H1 (cell line): ENCODE data around the gene MBD4. TPM values are rescaled to one million over a fixed set of nuclear protein-coding genes. Genes with fewer than 3 reads are reported as not detected.

Experiments
- CTCF ChIA-PET: fragments of 300-600 bp; sonication (Branson Sonifier 250); formaldehyde crosslinking; loops from one replicate; lab custom pipeline; 2021; ENCODE audit not compliant: partially characterized antibody; lab: Charles Lee
- POLR2A ChIA-PET: fragments of 300-600 bp; sonication (Branson Sonifier 250); formaldehyde crosslinking; loops from one replicate; lab custom pipeline; 2021; ENCODE audit warnings: inconsistent platforms; ENCODE audit not compliant: partially characterized antibody; lab: Charles Lee
- DNase-seq, 2 experiments: peaks; one replicate each; pipeline versions ENCODE4 v3.0.0 to v3.0.0-alpha.2; 2010 to 2022; ENCODE audit warnings: low spot score in 2 of 2, low read depth in 1 of 2, mixed read lengths in 1 of 2
- FAIRE-seq: peaks from 2 replicates; lab custom pipeline; 2011; peaks lifted over from hg19 to GRCh38; lab: Jason Lieb, UNC
- H2AFZ ChIP-seq: 2 replicates; pipeline ENCODE4 v1.8.1; 2012; ENCODE audit warnings: low read length, inconsistent platforms
- H2AK5ac ChIP-seq: 2 replicates; pipeline ENCODE4 v1.6.1; 2013; ENCODE audit warnings: low read depth, low read length
- H2BK120ac ChIP-seq: replicated peaks from 2 replicates; pipeline ENCODE3; 2013; ENCODE audit warnings: low read depth, low read length, inconsistent platforms
- H2BK12ac ChIP-seq: 2 replicates; pipeline ENCODE4 v1.6.1; 2013; ENCODE audit warnings: low read depth, low read length
- H2BK15ac ChIP-seq: 2 replicates; pipeline ENCODE4 v1.6.1; 2013; ENCODE audit warnings: low read length
- H2BK20ac ChIP-seq: 2 replicates; pipeline ENCODE4 v1.6.1; 2013; ENCODE audit warnings: low read length
- H2BK5ac ChIP-seq: 2 replicates; pipeline ENCODE4 v1.6.1; 2013; ENCODE audit warnings: low read depth, low read length
- H3K14ac ChIP-seq: 2 replicates; pipeline ENCODE4 v1.6.1; 2013; ENCODE audit warnings: inconsistent platforms; ENCODE audit not compliant: insufficient read length
- H3K18ac ChIP-seq: 2 replicates; pipeline ENCODE4 v1.6.1; 2013; ENCODE audit warnings: low read length; ENCODE audit errors: extremely low read depth
- H3K23ac ChIP-seq: 2 replicates; pipeline ENCODE4 v1.6.1; 2013; ENCODE audit warnings: inconsistent platforms; ENCODE audit not compliant: insufficient read length
- H3K23me2 ChIP-seq: 2 replicates; pipeline ENCODE4 v1.6.1; 2013; ENCODE audit warnings: low read depth, low read length
- H3K27ac ChIP-seq: 2 replicates; pipeline ENCODE4 v1.6.1; 2011; ENCODE audit warnings: low read depth, low read length, inconsistent platforms
- H3K27me3 ChIP-seq, 4 experiments: replicated peaks in 1 of 4; 1 replicate in 1 of 4; 2 replicates in 3 of 4; pipeline versions ENCODE4 v1.6.1 to v1.8.1; 2011 to 2013; ENCODE audit warnings: low read length in 3 of 4, mild to moderate bottlenecking in 3 of 4, inconsistent platforms in 2 of 4, mixed read lengths in 2 of 4, moderate library complexity in 1 of 4; ENCODE audit not compliant: control insufficient read depth in 3 of 4, insufficient read depth in 3 of 4; ENCODE audit errors: extremely low read depth in 1 of 4
- H3K36me3 ChIP-seq, 4 experiments: 2 replicates each; pipeline versions ENCODE4 v1.6.1 to v1.8.1; 2011 to 2013; ENCODE audit warnings: mild to moderate bottlenecking in 4 of 4, low read length in 3 of 4, moderate library complexity in 2 of 4, control low read depth in 1 of 4, inconsistent platforms in 1 of 4; ENCODE audit not compliant: insufficient read depth in 4 of 4, control insufficient read depth in 2 of 4
- H3K4ac ChIP-seq: replicated peaks from 2 replicates; pipeline ENCODE3; 2013; ENCODE audit warnings: low read length, low read depth, mixed read lengths, inconsistent platforms; ENCODE audit not compliant: insufficient read length
- H3K4me1 ChIP-seq, 4 experiments: replicated peaks in 1 of 4; 1 replicate in 1 of 4; 2 replicates in 3 of 4; pipeline versions ENCODE4 v1.6.1 to v1.8.1; 2011 to 2013; ENCODE audit warnings: low read length in 3 of 4, inconsistent platforms in 2 of 4, mixed read lengths in 1 of 4; ENCODE audit not compliant: insufficient read depth in 4 of 4, control insufficient read depth in 3 of 4
- H3K4me2 ChIP-seq, 2 experiments: 2 replicates each; pipeline versions ENCODE4 v1.6.1 to v1.8.1; 2011 to 2013; ENCODE audit warnings: low read depth in 2 of 2, low read length in 2 of 2, control low read depth in 1 of 2, inconsistent platforms in 1 of 2, mild to moderate bottlenecking in 1 of 2; ENCODE audit not compliant: insufficient read depth in 1 of 2
- H3K4me3 ChIP-seq, 4 experiments: fragments of 200-600, 300-600 bp in 1 of 4; sonication (generic), shearing (Covaris generic), sonication (Bioruptor Twin) in 1 of 4; 2 replicates each; pipeline versions ENCODE4 v1.5.1 to v1.8.1; 2011 to 2016; ENCODE audit warnings: low read length in 4 of 4, low read depth in 3 of 4, control low read depth in 2 of 4, inconsistent platforms in 2 of 4, mild to moderate bottlenecking in 2 of 4, mixed read lengths in 1 of 4, moderate library complexity in 1 of 4; ENCODE audit not compliant: insufficient read depth in 2 of 4; ENCODE audit errors: extremely low read depth in 1 of 4
- H3K56ac ChIP-seq: replicated peaks from 2 replicates; pipeline ENCODE3; 2013; ENCODE audit warnings: low read depth, mild to moderate bottlenecking, mixed read lengths, low read length, inconsistent platforms; ENCODE audit not compliant: insufficient read length
- H3K79me1 ChIP-seq: 2 replicates; pipeline ENCODE4 v1.6.1; 2013; ENCODE audit warnings: low read depth, low read length, control low read depth
- H3K79me2 ChIP-seq, 2 experiments: 2 replicates each; pipeline versions ENCODE4 v1.6.1 to v1.8.1; 2012 to 2013; ENCODE audit warnings: low read length in 2 of 2, mild to moderate bottlenecking in 2 of 2, inconsistent platforms in 1 of 2; ENCODE audit not compliant: insufficient read depth in 2 of 2, control insufficient read depth in 1 of 2
- H3K9ac ChIP-seq, 4 experiments: replicated peaks in 1 of 4; 1 replicate in 1 of 4; 2 replicates in 3 of 4; pipeline versions ENCODE4 v1.6.1 to v1.8.1; 2011 to 2013; ENCODE audit warnings: low read depth in 3 of 4, low read length in 3 of 4, control low read depth in 2 of 4, mild to moderate bottlenecking in 2 of 4, moderate library complexity in 2 of 4, inconsistent platforms in 1 of 4; ENCODE audit errors: extremely low read depth in 1 of 4
- H3K9me3 ChIP-seq, 2 experiments: 2 replicates each; pipeline versions ENCODE4 v1.6.1 to v1.8.1; 2012 to 2013; ENCODE audit warnings: mild to moderate bottlenecking in 2 of 2, moderate library complexity in 2 of 2, control low read depth in 1 of 2, inconsistent platforms in 1 of 2, low read depth in 1 of 2, low read length in 1 of 2, mixed read lengths in 1 of 2; ENCODE audit not compliant: insufficient read depth in 2 of 2
- H4K20me1 ChIP-seq, 2 experiments: replicated peaks in 1 of 2; 2 replicates each; pipeline versions ENCODE3 to v1.8.1; 2011 to 2013; ENCODE audit warnings: inconsistent platforms in 2 of 2, low read length in 2 of 2, mild to moderate bottlenecking in 1 of 2; ENCODE audit not compliant: insufficient read depth in 2 of 2, control insufficient read depth in 1 of 2
- H4K5ac ChIP-seq: 2 replicates; pipeline ENCODE4 v1.6.1; 2013; ENCODE audit warnings: low read length, low read depth, mixed read lengths, inconsistent platforms; ENCODE audit not compliant: insufficient read length
- H4K8ac ChIP-seq: 2 replicates; pipeline ENCODE4 v1.8.0; 2013; ENCODE audit warnings: mild to moderate bottlenecking, moderate library complexity, low read length, inconsistent platforms; ENCODE audit not compliant: insufficient read depth; ENCODE audit errors: extremely low read depth
- H4K91ac ChIP-seq: replicated peaks from 2 replicates; pipeline ENCODE3; 2013; ENCODE audit warnings: low read length, mixed read lengths, inconsistent platforms; ENCODE audit not compliant: insufficient read length
- ASH2L ChIP-seq: fragments of 200-600, 300-600 bp; sonication (generic); IDR thresholded peaks from one replicate; pipeline ENCODE4 v1.7.1; 2017; ENCODE audit warnings: low read length
- ATF3 ChIP-seq: IDR thresholded peaks from 2 replicates; pipeline ENCODE4 v1.6.1; 2011; ENCODE audit warnings: low read depth, mild to moderate bottlenecking, low read length; ENCODE audit not compliant: insufficient read depth
- BACH1 ChIP-seq: IDR thresholded peaks from 2 replicates; pipeline ENCODE4 v1.6.1; 2012; ENCODE audit warnings: low read length, improper control_type of control experiment
- BCL11A ChIP-seq, 2 experiments: IDR thresholded peaks; one replicate each; pipeline ENCODE4 v1.6.1; 2011; ENCODE audit warnings: low read depth in 2 of 2, low read length in 2 of 2, mild to moderate bottlenecking in 2 of 2
- CHD2 ChIP-seq: IDR thresholded peaks from 2 replicates; pipeline ENCODE4 v1.6.1; 2012; ENCODE audit warnings: low read length, improper control_type of control experiment
- CREB1 ChIP-seq: IDR thresholded peaks from 2 replicates; pipeline ENCODE4 v1.6.1; 2012; ENCODE audit warnings: inconsistent platforms
- JUND ChIP-seq: IDR thresholded peaks from 2 replicates; pipeline ENCODE4 v1.6.1; 2011; ENCODE audit warnings: mild to moderate bottlenecking, improper control_type of control experiment, low read length
- POLR2A ChIP-seq, 2 experiments: IDR thresholded peaks; 1 replicate in 1 of 2; 2 replicates in 1 of 2; pipeline ENCODE4 v1.6.1; 2011; ENCODE audit warnings: low read depth in 2 of 2, low read length in 2 of 2, mild to moderate bottlenecking in 2 of 2; ENCODE audit errors: control extremely low read depth in 1 of 2
- POLR2AphosphoS5 ChIP-seq: IDR thresholded peaks from 2 replicates; pipeline ENCODE4 v1.6.1; 2011; ENCODE audit warnings: low read depth, low read length
- POU5F1 ChIP-seq: IDR thresholded peaks from 2 replicates; pipeline ENCODE4 v1.6.1; 2011; ENCODE audit warnings: low read depth, mild to moderate bottlenecking, low read length, moderate library complexity
- RFX5 ChIP-seq: IDR thresholded peaks from 2 replicates; pipeline ENCODE4 v1.6.1; 2011; ENCODE audit warnings: low read depth, low read length, improper control_type of control experiment, borderline replicate concordance
- RXRA ChIP-seq: IDR thresholded peaks from 2 replicates; pipeline ENCODE4 v1.6.1; 2011; ENCODE audit warnings: low read depth, mild to moderate bottlenecking, low read length, moderate library complexity; ENCODE audit not compliant: insufficient read depth
- polyA plus RNA-seq, 7 experiments: library from polyadenylated mRNA; depleted of rRNA in 3 of 7; stranded (reverse) in 5 of 7; unstranded in 2 of 7; fragments of >200 nt in 5 of 7; fragments of 200-250 nt in 2 of 7; gene quantifications; 1 replicate in 5 of 7; 2 replicates in 1 of 7; 4 replicates in 1 of 7; pipeline versions ENCODE4 v1.2.1 to v1.2.3, GENCODE V29; 2011 to 2013; ENCODE audit warnings: missing spikeins in 2 of 7, mixed read lengths in 2 of 7
- total RNA-seq: library from RNA; stranded (reverse); fragmentation: NEBNext Ultra II Directional; extraction: Animal tissue kit (Norgen Biotek cat#: 25700); gene quantifications from 2 replicates; pipeline ENCODE4 v1.2.1, GENCODE V29; 2021
- TF ChIP-seq, protein P1 (sequence below): IDR thresholded peaks from 2 replicates; pipeline ENCODE4 v1.6.1; 2012; ENCODE audit warnings: inconsistent platforms

The MBD4 gene
- total and polyA plus RNA-seq, 2 of the 8 experiments (the other 6 are each of a cell fraction or from before 2014, with no cell fraction given), result 11.2 to 35.8 TPM

DNA sequence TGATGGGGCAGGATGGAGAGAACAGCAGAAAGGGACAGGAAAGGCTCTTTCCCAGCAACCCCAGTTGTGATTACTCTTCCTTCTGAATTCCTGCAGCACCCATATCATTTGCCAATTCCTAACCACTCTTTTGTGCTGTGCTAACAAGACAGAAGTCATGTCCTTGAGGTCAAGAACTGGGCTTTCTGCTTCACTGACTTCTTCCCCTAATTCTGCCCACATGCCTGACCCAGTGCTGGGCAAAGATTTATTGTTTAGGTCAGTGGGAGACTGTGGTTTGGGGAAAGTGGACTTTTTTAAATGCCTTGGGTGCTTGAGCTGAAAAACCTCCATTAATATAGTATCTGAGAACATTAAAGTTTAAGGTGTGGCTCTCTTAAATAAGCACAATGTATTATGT is 7.1 kb downstream of the MBD4 start:
- TF ChIP-seq, protein P1, sequence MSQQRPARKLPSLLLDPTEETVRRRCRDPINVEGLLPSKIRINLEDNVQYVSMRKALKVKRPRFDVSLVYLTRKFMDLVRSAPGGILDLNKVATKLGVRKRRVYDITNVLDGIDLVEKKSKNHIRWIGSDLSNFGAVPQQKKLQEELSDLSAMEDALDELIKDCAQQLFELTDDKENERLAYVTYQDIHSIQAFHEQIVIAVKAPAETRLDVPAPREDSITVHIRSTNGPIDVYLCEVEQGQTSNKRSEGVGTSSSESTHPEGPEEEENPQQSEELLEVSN, result no peak
- no peak for TF ChIP-seq CHD2
- no peak for TF ChIP-seq POLR2AphosphoS5
- TF ChIP-seq POLR2A (IDR thresholded peaks at IDR 0.05; ENCODE audit: control extremely low read depth in 1 of 2, low read depth in 2 of 2, low read length in 2 of 2), result no peak
- TF ChIP-seq RXRA, result no peak
- no peak for TF ChIP-seq RFX5
- TF ChIP-seq BCL11A (IDR thresholded peaks at IDR 0.05; ENCODE audit: low read depth in 2 of 2, low read length in 2 of 2), result no peak
- no peak for TF ChIP-seq CREB1
- TF ChIP-seq BACH1, result no peak
- TF ChIP-seq ATF3, result no peak
- no peak for TF ChIP-seq ASH2L
- no peak for TF ChIP-seq JUND
- TF ChIP-seq POU5F1, result no peak
- Histone ChIP-seq H2AK5ac (no peak overlapping the region), H3K79me1 (no peaks in the 10 kb centered on the region), H4K8ac (no peak overlapping the region), H2BK20ac (no peak overlapping the region), H3K4me1 (peaks cover 4 to 18% (median 8%) of the 10 kb centered on the region in 4 experiments), H3K27me3 (peaks cover 0 to 4% (median 3%) of the 10 kb centered on the region in 4 experiments; a peak in 5 of 7 replicates), H4K5ac (no peak overlapping the region), H3K56ac (no peak overlapping the region), H2AFZ (no peak overlapping the region), H2BK120ac (no peak overlapping the region), H3K79me2 (peaks cover 0 to 14% of the 10 kb centered on the region in 2 experiments; a peak in 2 of 4 replicates), H4K91ac (no peak overlapping the region), H3K4me3 (no peak overlapping the region), H3K9ac (no peak overlapping the region), H2BK12ac (no peak overlapping the region), H3K23me2 (peaks cover 3% of the 10 kb centered on the region), H3K4ac (no peak overlapping the region), H2BK5ac (no peak overlapping the region), H3K23ac (no peak overlapping the region), H3K27ac (no peak overlapping the region), H3K36me3 (peaks cover 21 to 66% (median 48%) of the 10 kb centered on the region in 4 experiments), H3K9me3 (no peaks in the 10 kb centered on the region), H2BK15ac (no peak overlapping the region), H4K20me1 (no peaks in the 10 kb centered on the region), H3K18ac (no peak overlapping the region), H3K14ac (no peak overlapping the region), H3K4me2 (no peak overlapping the region)
- no peak for DNase-seq
- ChIA-PET CTCF (interaction anchor here (1.0 to 2.8 kb wide), 3 partner anchors 16 to 115 kb away, joined by 3 to 10 read pairs (median 4); no protein-coding TSS in a partner anchor), POLR2A (interaction anchor here (1.0 kb wide), 1 partner anchor 16 kb away, joined by 3 read pairs; no protein-coding TSS in a partner anchor)
- FAIRE-seq, result no peak
